ENCODE results near the gene WNT5B.

The WNT5B gene

GRCh38 chr12:1644534-1645438 is 15.8 kb downstream of the WNT5B start:
- Histone ChIP-seq H3K27me3 (ENCODE audit: insufficient read depth, low read length) (0 out of 2 replicates have a peak, but pooled peaks cover 4% of the 10 kb centered on the region), H3K27ac (ENCODE audit: low read depth, low read length) (no peak overlapping the region), H3K9me3 (ENCODE audit: insufficient read depth, low read depth, low read length) (no peaks in the 10 kb centered on the region), H3K4me3 (ENCODE audit: low read length) (no peak overlapping the region), H3K4me1 (ENCODE audit: insufficient read depth, low read length) (no peaks in the 10 kb centered on the region), H3K9ac (ENCODE audit: low read depth, low read length) (no peak overlapping the region), H3K36me3 (ENCODE audit: insufficient read depth, low read length) (no peaks in the 10 kb centered on the region)
- WGBS: 81% methylated on average over 15 of the region's 15 CpGs

GRCh38 chr12:1645819-1646218 is 16.8 kb downstream of the WNT5B start:
- 0 out of 2 replicates have a peak, but pooled peaks cover 4% of the 10 kb centered on the region for H3K27me3 ChIP-seq (ENCODE audit: insufficient read depth, low read length)
- no peaks in the 10 kb centered on the region for H3K9me3 ChIP-seq (ENCODE audit: insufficient read depth, low read depth, low read length)
- H3K36me3 ChIP-seq (ENCODE audit: insufficient read depth, low read length): no peaks in the 10 kb centered on the region
- no peak overlapping the region for H3K9ac ChIP-seq (ENCODE audit: low read depth, low read length)
- H3K4me3 ChIP-seq (ENCODE audit: low read length): no peak overlapping the region
- peaks cover 7% of the 10 kb centered on the region; the same call in 1 of the 2 replicates for H3K4me1 ChIP-seq (ENCODE audit: insufficient read depth, low read length)
- 96% methylated on average over 29 of the region's 29 CpGs for WGBS
- H3K27ac ChIP-seq (ENCODE audit: low read depth, low read length): no peak overlapping the region

- Histone ChIP-seq H3K9ac (ENCODE audit: low read depth, low read length) (no peak overlapping the region), H3K9me3 (ENCODE audit: insufficient read depth, low read depth, low read length) (no peaks in the 10 kb centered on the region), H3K27me3 (ENCODE audit: insufficient read depth, low read length) (0 out of 2 replicates have a peak, but pooled peaks cover 4% of the 10 kb centered on the region), H3K27ac (ENCODE audit: low read depth, low read length) (no peak overlapping the region), H3K36me3 (ENCODE audit: insufficient read depth, low read length) (no peaks in the 10 kb centered on the region), H3K4me3 (ENCODE audit: low read length) (no peak overlapping the region), H3K4me1 (ENCODE audit: insufficient read depth, low read length) (peaks cover 8% of the 10 kb centered on the region; the same call in 1 of the 2 replicates)
- WGBS: 87% methylated on average over 21 of the region's 21 CpGs
Observed at GRCh38 chr12:1646569-1647284, 17.7 kb downstream of the WNT5B start.

- H3K9ac ChIP-seq (ENCODE audit: low read depth, low read length): no peak overlapping the region
- H3K4me3 ChIP-seq (ENCODE audit: low read length): no peak overlapping the region
- no peaks in the 10 kb centered on the region for H3K36me3 ChIP-seq (ENCODE audit: insufficient read depth, low read length)
- 0 out of 2 replicates have a peak, but pooled peaks cover 4% of the 10 kb centered on the region for H3K27me3 ChIP-seq (ENCODE audit: insufficient read depth, low read length)
- no peaks in the 10 kb centered on the region for H3K9me3 ChIP-seq (ENCODE audit: insufficient read depth, low read depth, low read length)
- no peak overlapping the region for H3K27ac ChIP-seq (ENCODE audit: low read depth, low read length)
- WGBS: 94% methylated on average over 3 of the region's 3 CpGs
- peaks cover 8% of the 10 kb centered on the region; the same call in 1 of the 2 replicates for H3K4me1 ChIP-seq (ENCODE audit: insufficient read depth, low read length)
Observed at GRCh38 chr12:1647285-1647669, 18.2 kb downstream of the WNT5B start.

- 62% methylated on average over 5 of the region's 5 CpGs for WGBS
- H3K9me3 ChIP-seq (ENCODE audit: insufficient read depth, low read depth, low read length): no peaks in the 10 kb centered on the region
- H3K27me3 ChIP-seq (ENCODE audit: insufficient read depth, low read length): 0 out of 2 replicates have a peak, but pooled peaks cover 4% of the 10 kb centered on the region
- H3K4me3 ChIP-seq (ENCODE audit: low read length): no peak overlapping the region
- H3K4me1 ChIP-seq (ENCODE audit: insufficient read depth, low read length): peaks cover 8% of the 10 kb centered on the region; the same call in 1 of the 2 replicates
- H3K36me3 ChIP-seq (ENCODE audit: insufficient read depth, low read length): no peaks in the 10 kb centered on the region
- no peak overlapping the region for H3K9ac ChIP-seq (ENCODE audit: low read depth, low read length)
- no peak overlapping the region for H3K27ac ChIP-seq (ENCODE audit: low read depth, low read length)
Observed at GRCh38 chr12:1650260-1650977, 21.4 kb downstream of the WNT5B start.

GRCh38 chr12:1650978-1651361 is 21.9 kb downstream of the WNT5B start:
- no peak overlapping the region for H3K27ac ChIP-seq (ENCODE audit: low read depth, low read length)
- H3K9me3 ChIP-seq (ENCODE audit: insufficient read depth, low read depth, low read length): no peaks in the 10 kb centered on the region
- peaks cover 8% of the 10 kb centered on the region; the same call in 1 of the 2 replicates for H3K4me1 ChIP-seq (ENCODE audit: insufficient read depth, low read length)
- no peak overlapping the region for H3K9ac ChIP-seq (ENCODE audit: low read depth, low read length)
- no peak overlapping the region for H3K4me3 ChIP-seq (ENCODE audit: low read length)
- no peaks in the 10 kb centered on the region for H3K36me3 ChIP-seq (ENCODE audit: insufficient read depth, low read length)
- 85% methylated on average over 6 of the region's 6 CpGs for WGBS
- 0 out of 2 replicates have a peak, but pooled peaks cover 4% of the 10 kb centered on the region for H3K27me3 ChIP-seq (ENCODE audit: insufficient read depth, low read length)

- Histone ChIP-seq H3K4me3 (ENCODE audit: low read length) (no peak overlapping the region), H3K4me1 (ENCODE audit: insufficient read depth, low read length) (peaks cover 8% of the 10 kb centered on the region; the same call in 1 of the 2 replicates), H3K36me3 (ENCODE audit: insufficient read depth, low read length) (no peaks in the 10 kb centered on the region), H3K27me3 (ENCODE audit: insufficient read depth, low read length) (0 out of 2 replicates have a peak, but pooled peaks cover 4% of the 10 kb centered on the region), H3K9ac (ENCODE audit: low read depth, low read length) (no peak overlapping the region), H3K27ac (ENCODE audit: low read depth, low read length) (no peak overlapping the region), H3K9me3 (ENCODE audit: insufficient read depth, low read depth, low read length) (no peaks in the 10 kb centered on the region)
Observed at GRCh38 chr12:1651946-1652345, 22.9 kb downstream of the WNT5B start.

GRCh38 chr12:1655225-1655788 is 26.3 kb downstream of the WNT5B start:
- 83% methylated on average over 6 of the region's 6 CpGs for WGBS
- Histone ChIP-seq H3K36me3 (ENCODE audit: insufficient read depth, low read length) (no peaks in the 10 kb centered on the region), H3K27me3 (ENCODE audit: insufficient read depth, low read length) (peaks cover 12% of the 10 kb centered on the region), H3K4me3 (ENCODE audit: low read length) (no peak overlapping the region), H3K9ac (ENCODE audit: low read depth, low read length) (no peak overlapping the region), H3K9me3 (ENCODE audit: insufficient read depth, low read depth, low read length) (no peaks in the 10 kb centered on the region), H3K4me1 (ENCODE audit: insufficient read depth, low read length) (peaks cover 6% of the 10 kb centered on the region; the same call in 1 of the 2 replicates), H3K27ac (ENCODE audit: low read depth, low read length) (no peak overlapping the region)

GRCh38 chr12:1656902-1657301 is 27.9 kb downstream of the WNT5B start:
- Histone ChIP-seq H3K4me1 (ENCODE audit: insufficient read depth, low read length) (no peaks in the 10 kb centered on the region), H3K9ac (ENCODE audit: low read depth, low read length) (no peak overlapping the region), H3K27me3 (ENCODE audit: insufficient read depth, low read length) (peaks cover 18% of the 10 kb centered on the region), H3K27ac (ENCODE audit: low read depth, low read length) (no peak overlapping the region), H3K36me3 (ENCODE audit: insufficient read depth, low read length) (no peaks in the 10 kb centered on the region), H3K4me3 (ENCODE audit: low read length) (no peak overlapping the region), H3K9me3 (ENCODE audit: insufficient read depth, low read depth, low read length) (no peaks in the 10 kb centered on the region)
- WGBS: 91% methylated on average over 12 of the region's 12 CpGs

GRCh38 chr12:1657688-1658087 is 28.7 kb downstream of the WNT5B start:
- no peaks in the 10 kb centered on the region for H3K36me3 ChIP-seq (ENCODE audit: insufficient read depth, low read length)
- H3K27me3 ChIP-seq (ENCODE audit: insufficient read depth, low read length): peaks cover 18% of the 10 kb centered on the region
- no peak overlapping the region for H3K4me3 ChIP-seq (ENCODE audit: low read length)
- no peak overlapping the region for H3K27ac ChIP-seq (ENCODE audit: low read depth, low read length)
- no peaks in the 10 kb centered on the region for H3K9me3 ChIP-seq (ENCODE audit: insufficient read depth, low read depth, low read length)
- no peaks in the 10 kb centered on the region for H3K4me1 ChIP-seq (ENCODE audit: insufficient read depth, low read length)
- no peak overlapping the region for H3K9ac ChIP-seq (ENCODE audit: low read depth, low read length)
- 91% methylated on average over 1 of the region's 1 CpG for WGBS
